Measurements from ENCODE around the gene MLC1.

MLC1 gene

DNA sequence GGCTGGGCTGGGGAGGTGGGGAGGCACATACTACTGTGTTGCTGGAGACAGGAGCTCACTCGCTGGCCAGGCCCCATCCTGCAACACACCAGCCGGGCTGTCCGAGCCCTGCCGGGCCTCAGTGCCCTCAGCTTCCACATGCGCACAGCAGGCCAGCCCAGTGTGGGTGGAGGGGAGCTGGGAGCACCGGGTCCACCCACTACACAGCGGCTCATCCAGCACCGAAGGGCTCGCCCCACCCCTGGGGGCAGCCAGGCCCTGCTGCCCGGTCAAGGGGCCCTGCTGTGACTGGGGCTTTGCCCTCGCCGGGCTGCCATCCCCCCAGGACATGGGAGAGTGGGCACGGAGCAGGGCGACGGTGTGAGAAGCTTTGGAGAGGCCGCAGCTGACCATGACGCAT is 36.4 kb downstream of the MLC1 start:
- no peak for TF ChIP-seq ZNF384 (IDR thresholded peaks at IDR 0.05)
- TF ChIP-seq L3MBTL2 (conservative IDR thresholded peaks at IDR 0.05): no peak
- CTCF ChIA-PET: interaction anchor here (1.8 kb wide), 1 partner anchor 19 kb away, joined by 5 read pairs; no protein-coding TSS in a partner anchor
- POLR2A ChIA-PET: no interaction called here
- DNase-seq (ENCODE audit: extremely low spot score): no peak

DNA sequence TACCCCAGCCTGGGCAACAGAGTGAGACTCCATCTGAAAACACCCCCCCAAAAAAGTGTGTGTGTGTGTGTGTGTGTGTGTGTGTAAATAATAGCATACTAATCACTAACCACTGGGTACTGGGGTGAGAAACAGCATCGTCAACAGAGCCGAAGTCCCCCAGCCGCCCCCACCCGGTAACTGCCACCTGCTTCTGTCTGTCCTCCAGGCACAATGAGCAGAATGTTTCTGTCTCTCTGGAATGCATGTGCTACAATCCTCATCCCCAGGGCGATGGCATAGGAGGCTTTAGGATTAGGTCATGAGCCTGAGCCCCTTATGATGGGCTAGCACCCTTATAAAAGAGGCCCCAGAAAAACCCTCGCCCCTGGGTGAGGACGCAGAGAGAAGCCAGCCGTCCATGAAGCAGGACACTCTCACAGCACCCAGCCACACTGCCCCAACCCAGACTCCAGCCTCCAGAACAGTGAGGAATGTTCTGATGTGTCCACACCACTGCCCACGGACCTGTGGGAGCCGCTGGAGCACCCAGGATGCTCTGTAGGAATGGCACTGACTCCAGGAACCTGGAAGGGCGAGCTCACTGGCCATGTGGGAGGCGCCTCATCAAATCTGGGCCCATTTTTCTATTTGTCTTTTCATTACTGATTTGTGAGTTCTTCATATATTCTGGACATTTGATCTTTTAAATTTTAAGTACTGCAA is 37.0 kb downstream of the MLC1 start:
- DNase-seq (ENCODE audit: extremely low spot score): no peak
- CTCF ChIA-PET: interaction anchor here (1.8 kb wide), 1 partner anchor 18 kb away, joined by 5 read pairs; no protein-coding TSS in a partner anchor
- POLR2A ChIA-PET: no interaction called here
- TF ChIP-seq LEF1 (IDR thresholded peaks at IDR 0.05; ENCODE audit: borderline replicate concordance): no peak

DNA sequence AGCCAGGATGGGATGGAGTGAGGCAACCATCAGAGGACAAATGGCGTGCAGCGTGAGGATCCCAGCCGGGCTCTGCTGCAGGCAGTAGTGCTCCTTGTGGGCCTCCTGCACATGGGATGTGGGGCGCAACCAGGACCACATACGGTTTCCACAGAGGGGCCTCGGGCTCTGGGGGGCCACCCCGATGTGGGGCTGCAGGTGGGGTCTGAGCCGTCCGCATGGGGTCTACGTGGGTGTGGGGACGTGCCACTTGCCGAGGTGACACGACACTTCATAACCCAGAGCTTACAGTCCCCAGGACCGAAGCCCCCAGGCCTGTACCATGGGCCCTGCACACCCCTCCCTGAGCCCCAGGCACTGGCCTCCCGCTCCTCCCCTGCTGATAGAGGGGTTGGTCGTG is 37.9 kb downstream of the MLC1 start:
- TF ChIP-seq CTBP1 (IDR thresholded peaks at IDR 0.05; ENCODE audit: borderline replicate concordance) (no peak), FOXA1 (IDR thresholded peaks at IDR 0.05) (no peak), FOXM1 (IDR thresholded peaks at IDR 0.05; ENCODE audit: borderline replicate concordance) (no peak), BHLHE40 (IDR thresholded peaks at IDR 0.05; ENCODE audit: borderline replicate concordance) (no peak), SUZ12 (IDR thresholded peaks at IDR 0.05) (no peak), ARNT (IDR thresholded peaks at IDR 0.05) (no peak), ELF4 (IDR thresholded peaks at IDR 0.05) (no peak), HDGF (IDR thresholded peaks at IDR 0.05; ENCODE audit: borderline replicate concordance) (no peak), FOXK2 (IDR thresholded peaks at IDR 0.05) (no peak), L3MBTL2 (conservative IDR thresholded peaks at IDR 0.05) (no peak), LEF1 (IDR thresholded peaks at IDR 0.05; ENCODE audit: borderline replicate concordance) (no peak), ZNF384 (IDR thresholded peaks at IDR 0.05) (no peak), TARDBP (IDR thresholded peaks at IDR 0.05) (no peak)
- TF ChIP-seq, protein P1, sequence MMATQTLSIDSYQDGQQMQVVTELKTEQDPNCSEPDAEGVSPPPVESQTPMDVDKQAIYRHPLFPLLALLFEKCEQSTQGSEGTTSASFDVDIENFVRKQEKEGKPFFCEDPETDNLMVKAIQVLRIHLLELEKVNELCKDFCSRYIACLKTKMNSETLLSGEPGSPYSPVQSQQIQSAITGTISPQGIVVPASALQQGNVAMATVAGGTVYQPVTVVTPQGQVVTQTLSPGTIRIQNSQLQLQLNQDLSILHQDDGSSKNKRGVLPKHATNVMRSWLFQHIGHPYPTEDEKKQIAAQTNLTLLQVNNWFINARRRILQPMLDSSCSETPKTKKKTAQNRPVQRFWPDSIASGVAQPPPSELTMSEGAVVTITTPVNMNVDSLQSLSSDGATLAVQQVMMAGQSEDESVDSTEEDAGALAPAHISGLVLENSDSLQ (IDR thresholded peaks at IDR 0.05): no peak
- ChIA-PET CTCF (no interaction called here), POLR2A (no interaction called here)
- no peak for DNase-seq (ENCODE audit: extremely low spot score)

DNA sequence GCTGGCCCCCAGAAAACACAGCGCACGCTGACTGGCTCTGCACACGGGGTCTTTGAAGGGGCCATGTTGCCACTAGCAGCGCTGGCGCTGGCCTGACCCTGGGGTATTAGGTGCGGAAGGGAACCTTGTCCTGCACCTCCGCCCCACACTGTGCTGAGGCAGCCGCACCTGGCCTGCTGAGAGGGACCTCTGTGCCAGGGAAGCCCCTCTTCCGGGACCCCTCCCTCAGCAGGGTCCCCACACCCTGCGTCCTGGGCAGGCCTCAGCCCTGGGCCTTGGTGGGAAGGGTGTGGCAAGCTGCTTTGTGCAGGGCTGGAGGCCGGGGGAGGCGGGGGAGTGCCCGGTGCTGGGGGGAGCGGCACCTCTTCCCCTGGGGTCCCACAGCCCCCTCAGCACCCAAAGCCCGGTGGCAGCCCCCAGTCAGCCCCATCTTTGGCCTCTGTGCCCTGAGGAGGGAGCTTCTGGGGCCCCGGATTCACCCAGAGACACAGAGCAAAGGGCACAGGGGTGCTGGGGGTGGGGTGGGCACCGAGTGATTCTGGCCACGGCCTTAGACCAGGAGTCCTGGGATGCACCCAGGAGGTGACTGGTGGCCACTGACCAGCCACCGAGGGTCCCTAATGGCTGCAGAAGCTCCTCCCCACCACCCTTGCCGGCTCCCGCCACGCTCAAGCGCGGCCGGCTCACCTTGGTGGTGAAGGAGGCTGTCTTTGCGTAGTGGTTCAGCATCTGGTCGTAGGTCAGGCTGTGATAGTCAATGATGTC is 38.6 kb downstream of the MLC1 start:
- no peak for DNase-seq (ENCODE audit: extremely low spot score)
- ChIA-PET POLR2A (no interaction called here), CTCF (no interaction called here)
- TF ChIP-seq FOXK2 (IDR thresholded peaks at IDR 0.05): no peak
- TF ChIP-seq FOXA1 (IDR thresholded peaks at IDR 0.05): no peak
- no peak for TF ChIP-seq ARNT (IDR thresholded peaks at IDR 0.05)
- TF ChIP-seq TARDBP (IDR thresholded peaks at IDR 0.05): no peak

DNA sequence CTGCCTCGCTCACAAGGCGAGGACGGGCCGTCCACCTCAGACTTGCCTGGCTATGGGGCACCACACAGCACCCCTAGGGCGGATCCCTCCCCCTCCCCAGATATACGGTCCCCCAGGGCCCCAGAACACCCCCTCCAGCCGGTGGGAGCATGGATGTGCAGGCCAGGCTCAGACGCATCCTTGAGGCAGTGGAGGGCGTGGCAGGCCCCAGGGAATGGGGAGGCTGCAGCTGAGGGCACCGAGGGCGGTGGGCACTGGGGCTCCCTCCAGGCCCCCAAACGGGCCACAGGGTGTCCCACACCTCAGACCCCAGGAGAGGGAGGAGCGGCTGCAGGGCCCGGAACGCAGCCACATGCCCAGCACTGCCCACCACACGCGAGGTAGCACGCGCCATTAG is 39.2 kb downstream of the MLC1 start:
- TF ChIP-seq SP1 (IDR thresholded peaks at IDR 0.05) (no peak), L3MBTL2 (conservative IDR thresholded peaks at IDR 0.05) (no peak), FOXK2 (IDR thresholded peaks at IDR 0.05) (no peak), HDGF (IDR thresholded peaks at IDR 0.05; ENCODE audit: borderline replicate concordance) (no peak), ZNF384 (IDR thresholded peaks at IDR 0.05) (no peak), FOXA1 (IDR thresholded peaks at IDR 0.05) (no peak), FOXM1 (IDR thresholded peaks at IDR 0.05; ENCODE audit: borderline replicate concordance) (no peak), BHLHE40 (IDR thresholded peaks at IDR 0.05; ENCODE audit: borderline replicate concordance) (no peak), ARNT (IDR thresholded peaks at IDR 0.05) (no peak), SUZ12 (IDR thresholded peaks at IDR 0.05) (no peak), NFRKB (IDR thresholded peaks at IDR 0.05) (no peak), ELF4 (IDR thresholded peaks at IDR 0.05) (no peak), LEF1 (IDR thresholded peaks at IDR 0.05; ENCODE audit: borderline replicate concordance) (no peak)
- TF ChIP-seq, protein P1 (IDR thresholded peaks at IDR 0.05): no peak
- POLR2A ChIA-PET: no interaction called here
- CTCF ChIA-PET: no interaction called here
- DNase-seq (ENCODE audit: extremely low spot score): no peak

DNA sequence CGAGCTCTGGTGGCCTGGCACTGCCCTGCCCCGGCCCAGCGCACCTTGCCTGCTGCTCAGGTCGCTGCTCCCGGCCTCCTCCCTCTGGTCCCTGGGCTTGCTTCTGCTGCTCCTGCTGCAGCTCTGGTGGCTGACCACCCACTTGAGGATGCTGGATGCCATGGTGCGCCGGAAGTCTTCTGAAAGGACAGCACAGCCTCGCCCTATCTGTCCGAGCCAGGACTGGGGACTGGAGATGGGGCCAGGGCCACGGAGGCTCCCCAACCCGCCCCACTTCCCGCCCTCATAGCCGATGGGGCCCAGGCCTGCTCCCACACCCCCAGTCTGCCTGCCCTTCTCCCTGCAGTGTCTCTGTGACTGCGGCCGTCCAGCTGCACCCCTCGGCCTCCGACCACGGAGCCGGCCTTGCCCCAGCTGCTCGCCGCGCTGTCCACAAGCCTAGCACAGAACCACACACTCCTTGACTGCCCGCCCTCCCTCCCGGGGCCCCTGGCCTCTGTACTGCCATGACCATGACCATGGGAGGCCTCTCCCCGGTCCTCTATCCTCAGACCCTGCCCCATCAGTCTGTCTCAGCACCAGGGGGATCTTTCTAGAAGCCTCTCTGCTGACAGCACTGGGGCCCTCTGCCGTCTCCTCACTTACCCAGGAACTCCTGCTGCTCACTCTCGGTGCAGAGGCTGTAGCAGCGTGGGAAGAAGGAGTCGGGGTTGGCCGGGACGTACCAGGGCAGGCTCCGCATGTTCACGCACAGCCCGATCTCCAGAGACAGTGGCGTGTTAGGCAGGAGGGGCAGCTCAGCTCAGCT is 39.8 kb downstream of the MLC1 start:
- DNase-seq (ENCODE audit: extremely low spot score): no peak
- TF ChIP-seq FOXK2 (IDR thresholded peaks at IDR 0.05) (no peak), SP1 (IDR thresholded peaks at IDR 0.05) (no peak), L3MBTL2 (conservative IDR thresholded peaks at IDR 0.05) (no peak), CTBP1 (IDR thresholded peaks at IDR 0.05; ENCODE audit: borderline replicate concordance) (no peak), ZNF384 (IDR thresholded peaks at IDR 0.05) (no peak), SUZ12 (IDR thresholded peaks at IDR 0.05) (no peak), HDGF (IDR thresholded peaks at IDR 0.05; ENCODE audit: borderline replicate concordance) (no peak), FOXA1 (IDR thresholded peaks at IDR 0.05) (no peak), NFRKB (IDR thresholded peaks at IDR 0.05) (no peak), ARNT (IDR thresholded peaks at IDR 0.05) (no peak)
- TF ChIP-seq, protein P1 (IDR thresholded peaks at IDR 0.05): no peak
- POLR2A ChIA-PET: no interaction called here
- CTCF ChIA-PET: no interaction called here
